ENCODE results near the gene CARMIL1. TPM values are rescaled to one million over a fixed set of nuclear protein-coding genes. Genes with fewer than 3 reads are reported as not detected.

Gene CARMIL1
- total RNA-seq, 1 donor from 2014 or later, result 30.4 TPM

DNA sequence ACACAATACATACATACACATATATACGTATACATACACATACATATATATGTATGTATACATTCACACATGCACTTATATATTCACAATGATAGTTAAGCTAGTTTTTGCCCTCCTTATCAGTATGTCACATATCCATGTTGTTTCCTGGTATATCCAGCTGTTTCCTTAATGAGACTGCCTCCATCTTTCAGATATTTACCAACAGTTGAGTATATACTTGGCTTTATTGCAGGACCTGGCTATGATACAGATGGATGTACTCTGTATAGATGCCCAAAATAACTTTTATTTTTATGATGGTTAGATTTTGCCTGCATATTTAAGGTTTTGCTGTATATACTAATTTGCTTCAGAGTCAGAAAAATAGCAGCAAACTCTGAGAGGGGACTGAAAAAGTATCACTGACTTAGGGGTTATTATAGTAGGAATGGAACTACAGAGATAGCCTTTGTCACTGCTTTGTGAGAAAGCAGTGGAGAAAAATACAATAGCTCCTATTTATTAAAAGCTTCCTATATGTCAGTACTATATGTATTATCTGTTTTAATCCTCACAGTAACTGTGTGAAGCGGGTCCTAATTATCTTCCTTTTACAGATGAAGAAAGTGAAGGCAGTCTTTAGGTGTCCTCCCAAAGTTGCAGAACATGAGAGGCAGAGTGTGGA, 35.5 kb downstream of the CARMIL1 start:
- ATAC-seq (no peak), DNase-seq (no peak)
- Histone ChIP-seq H3K9me3 (no peaks in the 10 kb centered on the region), H3K27me3 (ENCODE audit: low read depth) (no peaks in the 10 kb centered on the region), H3K36me3 (no peaks in the 10 kb centered on the region), H3K4me3 (no peak overlapping the region), H3K27ac (no peak overlapping the region), H3K4me1 (peaks cover 33% of the 10 kb centered on the region)
- TF ChIP-seq, protein P1, sequence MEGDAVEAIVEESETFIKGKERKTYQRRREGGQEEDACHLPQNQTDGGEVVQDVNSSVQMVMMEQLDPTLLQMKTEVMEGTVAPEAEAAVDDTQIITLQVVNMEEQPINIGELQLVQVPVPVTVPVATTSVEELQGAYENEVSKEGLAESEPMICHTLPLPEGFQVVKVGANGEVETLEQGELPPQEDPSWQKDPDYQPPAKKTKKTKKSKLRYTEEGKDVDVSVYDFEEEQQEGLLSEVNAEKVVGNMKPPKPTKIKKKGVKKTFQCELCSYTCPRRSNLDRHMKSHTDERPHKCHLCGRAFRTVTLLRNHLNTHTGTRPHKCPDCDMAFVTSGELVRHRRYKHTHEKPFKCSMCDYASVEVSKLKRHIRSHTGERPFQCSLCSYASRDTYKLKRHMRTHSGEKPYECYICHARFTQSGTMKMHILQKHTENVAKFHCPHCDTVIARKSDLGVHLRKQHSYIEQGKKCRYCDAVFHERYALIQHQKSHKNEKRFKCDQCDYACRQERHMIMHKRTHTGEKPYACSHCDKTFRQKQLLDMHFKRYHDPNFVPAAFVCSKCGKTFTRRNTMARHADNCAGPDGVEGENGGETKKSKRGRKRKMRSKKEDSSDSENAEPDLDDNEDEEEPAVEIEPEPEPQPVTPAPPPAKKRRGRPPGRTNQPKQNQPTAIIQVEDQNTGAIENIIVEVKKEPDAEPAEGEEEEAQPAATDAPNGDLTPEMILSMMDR (IDR thresholded peaks at IDR 0.05), result no peak
- intact Hi-C loops (cut with DNase I), result no loop called here

DNA sequence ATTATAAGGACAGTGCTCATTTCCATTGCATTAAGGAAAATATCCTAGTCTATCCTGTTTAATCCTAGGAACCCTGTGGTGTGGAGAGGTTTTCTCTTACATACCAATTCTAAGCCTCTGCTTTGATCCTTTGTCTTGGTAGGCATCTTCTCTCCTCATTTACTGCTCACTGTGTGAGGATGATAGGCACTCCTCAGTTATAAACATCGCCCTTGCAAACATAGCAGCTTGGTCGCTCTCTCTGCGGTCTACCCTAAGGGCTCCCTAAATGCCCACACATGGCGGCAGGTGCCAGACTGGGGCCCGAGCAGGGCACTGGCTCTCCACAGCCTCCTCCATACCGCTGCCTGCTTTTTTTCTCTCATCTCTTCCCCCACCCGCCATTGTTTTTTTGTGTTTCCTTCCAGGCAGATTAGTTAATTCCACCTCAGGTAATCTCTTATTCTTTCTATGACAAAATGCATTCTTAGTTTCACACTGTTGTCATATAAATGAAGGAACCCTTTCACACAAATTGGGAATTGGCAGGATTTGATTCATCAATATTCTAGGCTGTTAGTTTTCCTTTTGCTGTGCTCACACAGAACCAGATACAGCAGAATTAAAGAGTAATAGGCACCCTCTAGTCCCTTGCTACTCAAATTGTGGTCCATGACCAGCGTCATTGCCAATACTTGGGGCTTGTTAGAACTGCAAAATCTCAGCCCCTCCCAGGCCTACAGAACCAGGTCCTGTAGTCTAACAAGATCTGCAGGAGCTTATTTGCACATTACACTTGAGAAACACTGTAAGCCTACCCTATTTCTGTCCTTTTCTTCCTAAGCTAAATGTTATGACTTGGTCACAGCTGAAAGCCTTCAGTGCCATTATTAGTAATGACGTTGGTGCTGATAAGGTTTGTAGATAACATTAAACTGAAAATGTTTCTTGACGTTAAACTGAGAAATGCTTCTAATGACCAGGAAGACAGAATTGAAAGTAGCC, 36.3 kb downstream of the CARMIL1 start:
- Histone ChIP-seq H3K36me3 (no peaks in the 10 kb centered on the region), H3K27ac (no peak overlapping the region), H3K27me3 (ENCODE audit: low read depth) (no peaks in the 10 kb centered on the region), H3K9me3 (no peaks in the 10 kb centered on the region), H3K4me3 (no peak overlapping the region), H3K4me1 (peaks cover 38% of the 10 kb centered on the region)
- ATAC-seq (peak; percentile 30 to 69), DNase-seq (no peak)
- TF ChIP-seq, protein P1 (IDR thresholded peaks at IDR 0.05), result no peak
- intact Hi-C loops (cut with DNase I), result no loop called here

DNA sequence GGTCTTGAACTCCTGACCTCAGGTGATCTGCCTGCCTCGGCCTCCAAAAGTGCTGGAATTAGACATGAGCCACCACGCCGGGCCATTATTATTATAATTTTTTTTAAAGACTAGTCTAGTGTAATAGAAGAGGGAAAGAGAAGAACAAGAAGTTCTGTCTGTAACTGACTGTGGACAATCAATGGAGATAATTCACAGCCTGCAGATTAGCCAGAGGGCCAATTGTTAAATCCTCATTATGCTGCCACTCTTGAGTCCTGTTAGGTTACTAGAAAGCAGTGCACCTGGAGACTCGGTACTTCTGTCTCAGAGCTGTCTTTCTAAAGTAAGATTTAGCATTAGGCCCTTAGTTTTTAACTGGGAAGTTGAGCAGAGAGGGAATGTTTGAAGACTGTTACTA, 37.5 kb downstream of the CARMIL1 start:
- intact Hi-C loops (cut with DNase I), result no loop called here
- DNase-seq (no peak), ATAC-seq (no peak)
- Histone ChIP-seq H3K36me3 (no peaks in the 10 kb centered on the region), H3K27ac (no peak overlapping the region), H3K27me3 (ENCODE audit: low read depth) (no peaks in the 10 kb centered on the region), H3K9me3 (no peaks in the 10 kb centered on the region), H3K4me3 (no peak overlapping the region), H3K4me1 (peaks cover 35% of the 10 kb centered on the region)
- TF ChIP-seq, protein P1 (IDR thresholded peaks at IDR 0.05), result no peak

- Histone ChIP-seq H3K9me3 (no peaks in the 10 kb centered on the region), H3K4me3 (no peak overlapping the region), H3K4me1 (peaks cover 21% of the 10 kb centered on the region), H3K27me3 (ENCODE audit: low read depth) (no peaks in the 10 kb centered on the region), H3K36me3 (no peaks in the 10 kb centered on the region), H3K27ac (no peak overlapping the region)
- ATAC-seq (no peak), DNase-seq (no peak)
- TF ChIP-seq, protein P1 (IDR thresholded peaks at IDR 0.05), result no peak
- intact Hi-C loops (cut with DNase I), result no loop called here
These were observed 39.4 kb downstream of the CARMIL1 start for GRCh38 chr6:25318589-25318988.

DNA sequence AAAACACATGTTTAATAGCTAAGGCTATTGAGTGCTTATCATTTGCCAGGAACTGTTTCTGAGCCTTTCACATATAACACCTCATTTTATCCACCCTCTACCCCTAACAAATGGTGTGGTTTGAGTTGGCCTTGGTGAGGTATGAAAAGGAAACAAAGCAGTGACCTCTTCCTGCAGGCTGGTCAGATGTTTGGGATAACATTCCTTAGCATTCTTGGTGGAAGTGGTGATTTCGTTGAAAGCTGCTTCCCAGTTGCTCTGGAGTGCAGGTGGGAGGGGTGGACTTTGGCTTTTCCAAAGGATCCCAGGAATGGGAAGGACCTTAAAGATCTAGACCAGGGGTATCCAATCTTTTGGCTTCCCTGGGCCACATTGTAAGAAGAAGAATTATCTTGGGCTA, 41.3 kb downstream of the CARMIL1 start:
- no peak for DNase-seq
- intact Hi-C loops (cut with DNase I), result no loop called here

More for the DNA sequence above, 41.3 kb downstream of the CARMIL1 start:
- no peak for ATAC-seq
- Histone ChIP-seq H3K4me3 (no peak overlapping the region), H3K27ac (no peak overlapping the region), H3K27me3 (ENCODE audit: low read depth) (no peaks in the 10 kb centered on the region), H3K9me3 (no peaks in the 10 kb centered on the region), H3K36me3 (no peaks in the 10 kb centered on the region), H3K4me1 (peaks cover 27% of the 10 kb centered on the region)
- TF ChIP-seq, protein P1 (IDR thresholded peaks at IDR 0.05), result no peak

Data from lower lobe of right lung (tissue), 2 donors.